GM21825 (cell line): Measurements from ENCODE around the gene TOB2.

Source experiments
- ATAC-seq: cut with Tn5 transposase; IDR thresholded peaks from one replicate; pipeline ENCODE4 v1.9.1; 2021; ENCODE audit warnings: mild to moderate bottlenecking, moderate library complexity; ENCODE audit not compliant: unreplicated experiment

TOB2 gene

DNA sequence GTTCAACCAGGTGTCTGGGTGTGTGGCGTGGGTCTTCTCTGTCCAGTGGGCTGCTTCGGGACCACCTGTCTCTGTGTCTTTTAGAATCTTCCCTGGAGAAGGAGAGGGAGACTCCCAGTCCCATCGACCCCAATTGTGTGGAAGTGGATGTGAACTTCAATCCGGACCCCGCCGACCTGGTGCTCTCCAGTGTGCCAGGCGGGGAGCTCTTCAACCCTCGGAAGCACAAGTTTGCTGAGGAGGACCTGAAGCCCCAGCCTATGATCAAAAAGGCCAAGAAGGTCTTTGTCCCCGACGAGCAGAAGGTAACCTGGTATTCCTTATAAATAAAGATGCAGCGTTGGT is 52.6 kb downstream of the TOB2 start:
- ATAC-seq = no peak

GRCh38 chr22:41387341-41387740 is 59.3 kb downstream of the TOB2 start:
- ATAC-seq = no peak

- no peak for ATAC-seq
These were observed 62.5 kb downstream of the TOB2 start for GRCh38 chr22:41384128-41384527.
